Gastrocnemius medialis (tissue), 4 donors: ENCODE measurements around the gene DNAJA3.

Experiments
- POLR2A ChIP-seq, 2 donors: fragments of 450-650 bp; IDR thresholded peaks; one replicate each; pipeline ENCODE4 v1.6.1; 2017; ENCODE audit warnings: antibody characterized with exemption in 2 of 2, mild to moderate bottlenecking in 2 of 2, moderate library complexity in 2 of 2
- TF ChIP-seq, protein P1 (sequence below), 5 experiments: fragments of 450-650 bp in 3 of 5; fragments of 200-600 bp in 2 of 5; sonication (generic) in 2 of 5; IDR thresholded peaks in 4 of 5; conservative IDR thresholded peaks in 1 of 5; 1 replicate in 4 of 5; 2 replicates in 1 of 5; pipeline ENCODE4 v1.5.1; 2016 to 2019; ENCODE audit warnings: antibody characterized with exemption in 5 of 5, mild to moderate bottlenecking in 3 of 5, moderate library complexity in 3 of 5

GRCh38 chr16:4376893-4377572 is 48.6 kb upstream of the DNAJA3 start:
- TF ChIP-seq, protein P1, sequence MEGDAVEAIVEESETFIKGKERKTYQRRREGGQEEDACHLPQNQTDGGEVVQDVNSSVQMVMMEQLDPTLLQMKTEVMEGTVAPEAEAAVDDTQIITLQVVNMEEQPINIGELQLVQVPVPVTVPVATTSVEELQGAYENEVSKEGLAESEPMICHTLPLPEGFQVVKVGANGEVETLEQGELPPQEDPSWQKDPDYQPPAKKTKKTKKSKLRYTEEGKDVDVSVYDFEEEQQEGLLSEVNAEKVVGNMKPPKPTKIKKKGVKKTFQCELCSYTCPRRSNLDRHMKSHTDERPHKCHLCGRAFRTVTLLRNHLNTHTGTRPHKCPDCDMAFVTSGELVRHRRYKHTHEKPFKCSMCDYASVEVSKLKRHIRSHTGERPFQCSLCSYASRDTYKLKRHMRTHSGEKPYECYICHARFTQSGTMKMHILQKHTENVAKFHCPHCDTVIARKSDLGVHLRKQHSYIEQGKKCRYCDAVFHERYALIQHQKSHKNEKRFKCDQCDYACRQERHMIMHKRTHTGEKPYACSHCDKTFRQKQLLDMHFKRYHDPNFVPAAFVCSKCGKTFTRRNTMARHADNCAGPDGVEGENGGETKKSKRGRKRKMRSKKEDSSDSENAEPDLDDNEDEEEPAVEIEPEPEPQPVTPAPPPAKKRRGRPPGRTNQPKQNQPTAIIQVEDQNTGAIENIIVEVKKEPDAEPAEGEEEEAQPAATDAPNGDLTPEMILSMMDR (IDR thresholded peaks at IDR 0.05 in 4 of 5, conservative IDR thresholded peaks at IDR 0.05 in 1 of 5), result no peak
- TF ChIP-seq POLR2A (IDR thresholded peaks at IDR 0.05), result no peak
